NOMO-1 treated with dmso at 0.1 percent for 144 hours (cell line): ENCODE measurements around the gene NAV3.

Source experiments
- DNase-seq: peaks from one replicate; lab custom pipeline; 2025; ENCODE audit not compliant: unreplicated experiment; lab: John Stamatoyannopoulos, UW

Gene NAV3

DNA sequence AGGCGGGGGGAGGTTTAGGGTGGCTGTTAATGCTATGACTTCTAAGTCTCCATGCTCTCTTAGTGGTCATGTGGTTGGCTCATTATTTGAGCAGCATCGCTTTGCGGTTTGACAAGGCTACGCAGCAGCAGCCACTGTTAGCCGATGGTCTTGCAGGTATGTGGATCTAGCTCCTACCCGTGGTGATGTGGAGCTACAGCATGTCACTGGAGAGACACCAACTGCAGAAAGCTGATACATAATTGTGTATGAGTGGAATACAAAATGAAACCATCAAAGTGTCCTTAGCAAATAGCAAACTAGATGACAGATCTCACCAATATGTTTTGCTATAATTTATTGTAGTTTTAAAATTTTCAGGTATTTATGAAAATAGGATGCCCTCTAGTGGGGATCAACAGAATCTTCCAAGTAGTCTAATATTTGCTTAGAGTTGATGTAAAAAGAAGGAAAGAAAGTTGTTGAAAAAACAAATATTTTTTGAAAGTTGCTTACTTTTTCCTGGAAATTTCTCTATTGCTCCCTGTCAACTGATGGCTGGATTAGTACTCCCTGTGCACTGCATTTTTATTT lies 94.9 kb downstream of the NAV3 start:
- DNase-seq: peak; percentile 52

DNA sequence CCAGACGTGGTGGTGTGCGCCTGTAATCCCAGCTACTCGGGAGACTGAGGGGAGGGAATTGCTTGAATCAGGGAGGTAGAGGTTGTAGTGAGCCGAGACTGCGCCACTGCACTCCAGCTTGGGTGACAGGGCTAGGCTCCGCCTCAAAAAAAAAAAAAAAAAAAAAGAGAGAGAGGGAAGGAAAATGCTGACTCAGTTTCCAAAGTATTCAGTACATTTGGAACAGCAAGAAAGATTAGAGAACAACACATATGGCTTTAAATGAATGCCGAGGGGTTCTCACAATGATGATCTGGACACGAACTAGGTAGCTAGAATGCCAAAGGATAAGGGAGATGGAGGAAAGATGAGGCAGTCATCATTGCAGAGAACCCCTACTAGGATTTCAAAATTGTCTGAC lies 97.4 kb downstream of the NAV3 start:
- DNase-seq: no peak

DNA sequence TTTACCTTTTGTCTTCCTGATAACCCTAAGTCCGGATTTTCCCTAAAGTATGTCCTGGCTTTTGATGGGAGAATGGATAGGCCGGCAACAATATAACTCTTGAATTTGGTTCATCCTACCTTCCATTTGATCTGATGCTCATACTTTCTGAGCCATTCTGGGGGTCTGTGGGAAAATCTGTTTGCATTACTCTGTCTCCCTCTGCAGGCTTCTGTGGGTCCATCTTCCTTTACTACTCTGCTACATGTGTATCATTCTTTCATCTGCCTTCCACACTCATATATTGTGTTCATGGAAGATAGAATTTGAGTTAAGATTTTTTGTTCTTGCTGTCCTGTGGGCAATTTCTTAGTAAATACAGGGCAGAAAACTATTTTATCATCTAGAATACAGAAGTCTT lies 101.5 kb downstream of the NAV3 start:
- no peak for DNase-seq

DNA sequence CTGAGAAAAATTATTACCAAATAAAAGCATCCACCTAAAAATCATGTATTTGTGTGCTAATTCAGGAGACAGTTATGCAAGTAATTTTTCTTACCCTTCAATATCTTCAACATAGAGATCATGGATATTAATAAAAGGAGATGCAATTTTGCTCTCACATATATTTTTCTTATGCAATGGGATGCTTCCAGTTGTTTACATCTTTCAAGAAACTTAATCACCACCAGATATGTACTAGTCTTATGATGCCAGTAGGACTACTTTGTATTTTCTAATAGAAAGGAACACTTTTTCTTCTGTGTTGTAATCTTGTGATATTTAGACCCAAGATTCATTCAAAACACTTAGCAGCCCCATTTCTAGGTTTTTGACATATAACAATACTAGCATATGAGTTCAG lies 107.6 kb downstream of the NAV3 start:
- no peak for DNase-seq

DNA sequence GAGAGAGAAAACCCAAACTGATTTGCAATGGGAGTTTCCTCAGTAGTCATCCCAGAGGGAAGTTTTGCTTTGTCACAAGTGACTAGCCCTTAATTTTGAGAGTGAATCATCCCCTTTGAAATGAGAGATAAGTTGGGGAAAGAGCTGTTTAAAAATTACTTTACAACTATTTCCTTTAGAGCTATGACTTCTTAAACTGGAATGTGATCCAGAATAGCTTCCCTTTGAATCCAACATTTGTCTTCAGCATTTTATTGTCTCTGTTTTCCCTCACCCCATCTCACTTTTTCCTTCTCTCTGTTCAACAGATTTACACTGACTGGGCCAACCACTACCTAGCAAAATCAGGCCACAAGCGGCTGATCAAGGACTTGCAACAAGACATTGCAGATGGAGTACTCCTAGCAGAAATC lies 109.3 kb downstream of the NAV3 start:
- no peak for DNase-seq

DNA sequence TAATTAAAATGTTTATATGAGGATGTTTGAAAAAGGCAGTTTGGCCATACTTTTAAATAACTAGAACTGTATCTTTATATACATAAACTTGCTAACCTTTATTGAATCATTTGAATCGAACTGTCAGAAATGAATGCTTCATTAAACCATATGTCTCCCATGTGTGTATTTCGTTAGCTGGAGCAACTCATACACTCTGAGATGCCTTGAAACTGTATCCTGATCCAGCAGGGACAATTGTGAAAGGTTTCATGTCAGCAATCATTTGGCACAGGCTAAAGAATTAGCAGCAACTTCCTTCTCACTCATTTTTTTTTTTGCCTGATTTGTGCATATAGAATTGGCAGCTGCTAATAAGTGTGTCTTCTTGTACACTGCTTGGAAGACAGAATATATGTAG lies 109.9 kb downstream of the NAV3 start:
- no peak for DNase-seq

DNA sequence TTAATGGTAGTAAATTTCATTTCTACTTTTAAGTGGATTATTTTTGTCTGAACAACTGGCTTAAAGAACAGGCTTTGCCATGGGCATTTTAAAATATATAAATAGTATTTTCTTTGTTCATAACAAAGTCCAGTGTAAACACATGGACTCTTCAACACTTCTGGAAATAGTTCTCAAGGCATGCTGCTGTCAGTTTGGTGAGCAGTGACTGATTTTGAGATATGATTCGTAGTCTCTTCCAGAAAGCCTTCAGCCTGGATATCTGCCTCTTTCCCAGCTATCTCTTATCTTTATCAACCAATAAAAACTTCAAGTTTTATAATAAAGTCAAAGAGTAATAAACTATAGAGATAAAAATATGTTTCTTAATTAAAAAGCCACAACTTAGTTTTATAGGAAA lies 110.7 kb downstream of the NAV3 start:
- DNase-seq: no peak

DNA sequence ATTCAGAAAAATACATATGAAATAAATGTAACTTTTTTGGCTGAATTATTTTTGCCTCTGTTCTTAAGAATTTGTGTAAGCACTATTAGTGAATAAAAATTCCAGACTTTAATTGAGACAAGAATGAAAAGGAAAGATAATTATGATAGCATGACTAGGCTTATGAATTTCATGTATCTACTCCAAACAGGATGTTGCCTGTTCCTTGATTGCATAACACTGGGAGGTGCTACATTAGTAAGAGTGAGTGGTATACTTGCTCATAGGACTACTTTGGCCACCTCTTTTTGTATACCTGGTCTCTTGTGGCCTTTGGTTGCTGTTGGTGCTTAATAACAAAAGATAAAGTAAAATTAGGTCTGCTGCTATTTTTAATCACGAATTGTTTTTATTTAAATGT lies 112.8 kb downstream of the NAV3 start:
- no peak for DNase-seq

DNA sequence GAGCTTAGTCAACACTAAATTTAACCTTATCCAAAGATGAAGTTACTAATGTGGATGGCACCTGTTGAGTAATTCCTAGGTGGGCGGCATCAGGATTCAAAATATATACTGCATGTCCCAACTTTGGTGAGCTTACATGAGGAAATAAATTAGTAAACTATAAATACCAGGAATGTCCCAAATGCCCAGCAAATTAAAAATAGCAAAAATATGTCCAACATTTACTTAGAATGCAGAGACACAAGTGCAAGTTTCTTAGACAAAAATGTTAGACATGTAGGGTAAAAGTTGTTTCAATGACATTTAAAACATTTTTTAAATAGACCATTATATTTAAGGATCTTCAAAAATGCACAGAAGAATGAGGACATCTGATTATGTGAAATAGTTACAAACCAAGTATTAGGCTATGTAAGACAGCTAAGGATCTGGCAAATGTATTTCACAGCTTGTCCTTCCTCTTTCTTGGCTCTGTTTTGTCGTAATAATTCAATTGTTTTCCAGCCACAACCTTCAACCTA lies 115.9 kb downstream of the NAV3 start:
- DNase-seq: no peak

DNA sequence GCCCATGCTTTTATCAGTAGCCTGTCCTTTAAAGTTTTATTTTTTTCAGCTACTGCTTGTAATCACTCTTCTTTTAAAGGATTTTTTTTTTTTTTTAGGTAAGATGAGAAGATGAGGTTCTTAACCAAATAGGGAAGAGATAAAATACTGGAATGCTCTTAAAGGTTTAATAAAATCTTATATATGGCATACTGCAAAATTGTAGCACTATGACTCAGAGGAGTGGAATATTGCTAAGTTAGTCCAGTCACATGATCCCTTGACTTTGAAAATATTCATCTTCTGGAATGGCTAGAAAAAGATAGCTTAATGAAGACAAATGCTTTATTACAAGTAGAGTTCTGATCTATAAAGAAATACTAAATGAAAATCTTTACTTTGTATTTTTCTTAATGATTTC lies 116.6 kb downstream of the NAV3 start:
- no peak for DNase-seq

DNA sequence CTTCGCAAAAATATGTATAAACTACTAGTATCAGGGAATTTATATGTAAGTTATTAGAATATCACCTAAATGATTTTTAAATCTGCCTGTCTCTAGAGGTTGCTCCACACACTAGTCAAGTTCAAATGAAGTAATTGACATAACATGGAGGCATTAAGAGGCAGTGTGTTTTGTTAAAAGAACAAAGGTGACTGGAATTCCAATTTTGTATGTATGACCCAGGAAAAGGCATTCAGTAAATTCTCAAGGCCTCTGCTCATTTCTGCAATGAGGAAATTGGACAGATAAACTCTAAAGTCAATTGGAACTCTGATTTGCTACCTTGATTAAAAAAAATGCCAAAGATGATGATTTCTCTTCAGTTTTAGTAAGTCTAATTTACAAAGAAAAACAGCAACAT lies 117.1 kb downstream of the NAV3 start:
- no peak for DNase-seq

DNA sequence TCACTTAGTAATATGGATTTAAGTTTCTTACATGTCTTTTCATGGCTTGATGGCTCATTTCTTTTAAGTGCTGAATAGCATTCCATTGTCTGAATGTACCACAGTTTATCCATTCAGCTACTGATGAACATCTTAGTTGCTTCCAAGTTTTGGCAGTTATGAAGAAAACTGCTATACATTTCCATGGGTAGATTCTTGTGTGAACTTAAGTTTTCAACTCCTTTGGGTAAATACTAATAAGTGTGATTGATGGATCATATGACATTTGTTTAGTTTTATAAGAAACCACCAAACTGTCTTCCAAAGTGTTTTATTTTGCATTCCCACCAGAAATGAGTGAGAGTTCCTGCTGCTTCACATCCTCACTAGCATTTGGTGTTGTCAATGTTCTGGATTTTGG lies 119.2 kb downstream of the NAV3 start:
- DNase-seq: no peak

DNA sequence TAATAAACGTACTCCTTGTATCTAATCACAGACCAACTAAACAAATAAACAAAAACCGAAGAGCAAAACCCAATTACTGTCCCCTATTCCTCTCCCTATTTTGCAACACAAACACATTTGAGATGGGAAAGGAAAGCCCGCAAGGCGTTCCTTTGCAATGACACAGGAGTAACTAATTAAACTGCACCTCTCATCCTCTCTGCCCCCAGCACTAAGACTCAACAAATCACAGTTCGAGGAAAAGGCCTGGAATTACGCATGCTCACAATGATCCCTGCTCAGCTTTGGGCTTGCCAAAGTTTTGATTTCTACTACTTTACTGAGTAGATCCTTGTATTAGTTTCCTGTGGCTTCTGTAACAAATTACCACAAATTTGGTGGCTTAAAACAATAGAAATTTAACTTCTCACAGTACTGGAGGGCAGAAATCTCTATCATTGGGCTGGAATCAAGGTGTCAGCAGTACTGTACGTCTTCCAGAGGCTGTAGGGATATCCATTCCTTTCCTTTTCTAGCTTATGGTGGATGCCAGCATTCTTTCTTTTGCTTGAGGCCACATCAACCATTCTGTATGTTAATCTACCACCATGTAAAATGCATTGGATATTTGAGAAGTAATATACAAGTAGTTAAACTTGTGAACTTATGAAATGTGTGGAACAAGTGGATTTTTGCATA lies 123.0 kb downstream of the NAV3 start:
- no peak for DNase-seq

DNA sequence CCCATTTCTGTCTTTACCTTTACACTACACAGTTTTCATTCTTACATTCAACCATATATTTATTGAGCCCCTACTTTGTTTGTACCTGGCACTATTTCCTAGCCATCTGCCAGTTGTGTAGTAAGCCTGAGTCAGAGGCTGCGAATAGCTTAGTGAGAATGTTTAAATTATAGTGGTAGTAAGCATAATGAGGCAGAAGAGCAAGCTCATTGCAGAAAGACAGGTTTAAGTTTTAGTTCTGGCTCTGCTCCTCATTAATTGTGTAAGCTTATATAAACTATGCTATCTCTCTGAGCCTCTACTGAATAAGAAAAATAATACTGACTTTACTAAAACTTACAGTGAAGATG lies 123.5 kb downstream of the NAV3 start:
- no peak for DNase-seq

DNA sequence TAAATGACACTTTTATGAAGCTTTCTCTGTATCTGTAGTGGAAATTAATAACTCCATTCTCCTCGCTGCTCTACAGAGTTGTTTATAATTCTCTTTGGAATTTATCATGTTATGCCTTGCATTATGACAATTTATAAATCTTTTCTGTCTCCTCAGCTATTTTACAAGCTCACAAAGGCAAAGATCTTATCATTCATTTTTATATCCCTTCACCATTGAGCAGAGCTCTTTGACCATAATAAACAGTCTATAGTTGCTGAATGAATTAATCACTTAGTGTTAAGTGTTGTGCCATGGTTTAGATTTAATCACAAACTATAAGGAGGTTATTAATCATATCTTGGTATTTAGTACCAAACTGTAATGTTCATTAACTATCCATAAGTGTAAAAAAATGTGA lies 126.4 kb downstream of the NAV3 start:
- DNase-seq: no peak

DNA sequence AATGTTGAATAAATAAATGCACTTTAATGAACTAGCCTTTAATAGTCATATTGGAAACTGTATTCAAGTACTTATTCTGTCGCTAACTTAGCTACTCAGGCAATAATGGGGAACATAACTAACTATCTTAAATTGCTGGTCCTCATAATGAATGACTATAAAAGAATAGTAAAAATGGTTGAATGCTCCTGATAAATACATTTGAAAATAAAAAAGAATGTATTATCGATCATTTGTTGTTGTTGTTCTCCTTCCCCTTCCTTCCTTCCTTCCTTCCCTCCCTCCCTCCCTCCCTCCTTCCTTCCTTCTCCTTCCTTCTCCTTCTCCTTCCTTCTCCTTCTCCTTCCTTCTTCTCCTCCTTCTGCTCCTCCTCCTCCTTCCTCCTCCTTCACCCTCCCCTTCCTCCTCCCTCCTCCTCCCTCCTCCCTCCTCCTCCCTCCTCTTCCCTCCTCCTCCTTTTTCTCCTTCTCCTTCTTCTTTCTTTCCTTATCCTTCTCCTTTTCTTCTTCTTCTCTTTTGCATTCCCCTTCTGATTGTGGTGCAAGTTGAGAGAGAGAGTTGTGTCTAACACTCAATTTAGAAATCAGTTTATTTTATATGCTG lies 133.0 kb downstream of the NAV3 start:
- DNase-seq: no peak

DNA sequence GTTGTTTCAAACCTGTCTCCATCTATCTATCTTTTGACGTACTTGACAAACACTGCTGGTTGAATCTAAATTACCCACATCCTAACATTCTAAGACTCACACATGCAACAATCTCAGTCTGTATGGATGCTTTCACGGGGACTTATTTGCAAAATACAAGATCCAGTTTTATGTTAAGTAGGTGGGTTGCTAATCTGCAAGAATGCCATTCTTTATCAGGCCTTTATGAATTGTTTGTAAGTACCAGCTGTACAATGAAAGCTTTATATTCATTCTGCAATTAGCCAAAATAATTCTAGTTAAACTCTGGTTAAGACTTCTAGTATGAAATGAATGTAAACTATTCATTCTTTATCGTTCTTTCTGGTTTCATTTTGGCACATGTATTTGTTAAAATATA lies 135.1 kb downstream of the NAV3 start:
- no peak for DNase-seq

DNA sequence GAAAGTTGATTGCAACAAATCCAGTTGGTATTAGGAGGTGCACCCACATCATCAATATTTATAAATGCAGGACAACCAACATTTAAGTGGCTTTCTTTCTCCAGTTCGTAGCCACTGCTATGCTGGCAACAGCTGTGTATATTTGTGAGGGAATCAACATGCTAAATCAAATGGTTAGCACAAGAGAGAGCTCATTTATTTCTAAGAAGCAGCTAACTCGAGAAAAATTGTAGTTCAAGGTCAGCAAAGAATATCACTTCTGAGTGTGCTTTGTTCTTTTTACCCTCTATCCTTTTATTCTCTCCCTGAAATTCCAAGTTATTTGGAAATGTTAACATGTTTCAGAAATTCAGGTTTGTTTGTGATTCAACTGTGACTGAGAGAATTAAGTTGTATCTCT lies 137.3 kb downstream of the NAV3 start:
- no peak for DNase-seq

DNA sequence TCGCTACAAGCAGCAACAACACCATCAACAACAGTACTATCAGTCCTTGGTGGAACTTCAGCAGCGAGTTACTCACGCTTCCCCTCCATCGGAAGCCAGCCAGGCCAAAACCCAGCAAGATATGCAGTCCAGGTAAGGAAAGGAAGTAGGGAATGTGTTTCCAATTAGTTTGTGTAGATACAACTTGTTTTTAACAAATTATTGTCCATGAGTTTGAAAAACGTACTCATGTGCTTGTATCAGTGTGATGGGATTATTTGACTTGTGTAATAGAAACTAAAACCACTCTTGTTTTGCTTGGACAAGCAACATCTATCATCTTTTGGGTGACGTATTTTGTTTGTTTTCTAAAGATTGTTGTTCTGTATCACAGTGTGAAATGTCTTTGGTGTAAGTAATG lies 137.9 kb downstream of the NAV3 start:
- no peak for DNase-seq

DNA sequence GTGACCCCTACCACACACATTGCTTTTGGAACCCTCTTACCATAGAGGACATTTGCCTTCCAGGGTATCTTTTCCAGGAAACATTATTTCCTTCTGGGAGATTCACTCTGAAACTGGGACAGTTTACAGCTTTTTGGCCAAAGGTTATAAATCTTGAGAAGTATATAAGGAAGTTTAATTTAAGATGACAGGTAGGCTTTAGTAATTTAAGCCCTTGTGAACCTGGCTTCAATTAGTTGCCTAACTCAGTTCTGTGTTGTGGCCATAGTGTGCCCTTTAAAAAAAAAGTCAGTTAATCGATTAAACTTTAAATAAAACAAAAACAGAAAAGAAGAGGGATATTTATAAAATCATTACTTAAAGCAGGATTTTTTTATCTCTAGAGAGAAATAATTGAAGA lies 142.9 kb downstream of the NAV3 start:
- no peak for DNase-seq

DNA sequence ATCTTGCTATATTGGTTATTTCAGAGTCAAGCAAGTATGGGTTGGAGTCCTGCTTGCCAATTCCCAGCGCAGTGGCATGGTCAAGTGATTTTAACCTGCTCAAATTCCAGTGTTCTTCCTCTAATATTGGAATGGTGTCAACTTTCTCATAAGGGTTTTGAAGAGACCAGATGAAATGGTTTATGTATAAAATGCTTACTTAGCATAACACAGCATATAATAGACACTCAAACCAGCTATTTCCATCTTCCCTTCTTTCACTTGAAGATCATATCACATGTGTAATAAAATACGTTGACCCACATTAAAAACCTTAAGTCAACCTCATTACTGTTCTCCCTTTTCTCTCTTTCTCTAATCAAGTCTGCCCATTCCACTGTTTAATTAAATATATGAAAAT lies 144.0 kb downstream of the NAV3 start:
- DNase-seq: no peak

DNA sequence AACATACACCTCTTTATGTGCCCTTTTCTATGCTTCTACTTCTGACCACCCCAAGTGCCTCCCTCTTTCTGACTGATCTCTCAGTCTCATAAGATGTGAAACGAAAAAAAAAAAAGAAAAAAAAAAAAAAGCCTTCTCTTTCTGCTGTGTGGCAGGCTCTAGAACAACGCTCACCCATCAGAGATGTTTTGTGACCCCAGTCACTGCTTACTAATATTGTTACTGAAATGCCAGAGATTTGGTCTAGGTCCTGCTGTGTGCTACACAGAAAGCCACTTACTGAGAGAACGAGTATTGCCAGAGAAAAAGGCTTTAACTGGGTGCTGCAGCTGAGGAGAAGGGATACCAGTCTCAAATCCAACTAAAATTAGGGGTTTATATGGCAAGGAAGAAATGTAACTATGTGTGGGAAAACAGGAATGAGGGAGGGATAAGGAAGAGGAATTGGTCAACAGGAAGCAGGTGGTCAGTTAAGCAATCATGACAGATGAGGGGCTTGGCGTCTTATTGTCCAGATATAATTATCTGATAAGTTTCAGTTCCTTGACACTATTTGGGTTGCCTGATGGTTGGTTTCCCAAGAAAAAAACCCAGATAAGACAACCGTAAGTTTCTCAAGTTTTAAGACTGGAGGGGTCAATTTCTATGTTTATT lies 149.0 kb downstream of the NAV3 start:
- DNase-seq: peak; percentile 23
